ENCODE data around the gene TSPAN18.

TSPAN18 gene

DNA sequence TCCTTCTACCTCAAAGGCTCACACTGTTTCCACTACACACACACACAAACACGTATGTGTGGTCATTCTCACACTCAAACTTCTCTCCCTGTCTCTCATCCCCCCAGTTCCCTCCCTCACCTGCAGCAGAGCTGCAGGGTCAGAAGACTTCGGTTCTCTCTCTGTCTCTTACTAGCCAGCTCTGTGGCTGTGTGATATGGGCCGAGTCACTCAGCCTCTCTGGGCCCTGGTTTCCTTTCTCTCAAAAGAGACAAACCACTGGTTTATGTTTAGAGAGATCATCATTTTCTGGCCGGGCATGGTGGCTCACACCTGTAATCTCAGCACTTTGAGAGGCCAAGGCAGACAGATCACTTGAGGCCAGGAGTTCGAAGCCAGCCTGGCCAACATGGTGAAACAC lies 21.1 kb downstream of the TSPAN18 start:
- ChIA-PET CTCF (interaction anchor here (0.6 to 0.9 kb wide), 3 partner anchors 18 to 940 kb away, joined by 3 read pairs; no protein-coding TSS in a partner anchor), POLR2A (no interaction called here)
- Histone ChIP-seq H3K9me3 (ENCODE audit: control insufficient read depth, insufficient read depth, low read depth, low read length) (no peaks in the 10 kb centered on the region), H3K36me3 (ENCODE audit: control insufficient read depth in 2 of 2, insufficient read depth in 1 of 2, low read length in 2 of 2) (no peaks in the 10 kb centered on the region), H3K27ac (ENCODE audit: extremely low read depth, low read depth, low read length) (no peak overlapping the region), H3K4me1 (ENCODE audit: control insufficient read depth, insufficient read depth, low read length) (no peaks in the 10 kb centered on the region), H3K4me3 (ENCODE audit: low read depth, low read length) (no peak overlapping the region)
- TF ChIP-seq ZNF114 (tag by site-specific recombination; IDR thresholded peaks at IDR 0.05) (no peak), KLF1 (tag by site-specific recombination; IDR thresholded peaks at IDR 0.05) (no peak), GLI2 (tag by site-specific recombination; IDR thresholded peaks at IDR 0.05; ENCODE audit: borderline replicate concordance, low read depth) (no peak), ZNF391 (tag by site-specific recombination; IDR thresholded peaks at IDR 0.05; ENCODE audit: borderline replicate concordance, low read depth) (no peak), ZNF660 (tag by site-specific recombination; IDR thresholded peaks at IDR 0.05) (no peak), ZFP69B (tag by site-specific recombination; IDR thresholded peaks at IDR 0.05) (no peak), ZNF677 (tag by site-specific recombination; IDR thresholded peaks at IDR 0.05) (no peak), MYNN (tag by site-specific recombination; IDR thresholded peaks at IDR 0.05; ENCODE audit: borderline replicate concordance) (no peak), ZNF19 (tag by site-specific recombination; IDR thresholded peaks at IDR 0.05; ENCODE audit: low read depth) (no peak), ZFHX2 (tag by site-specific recombination; conservative IDR thresholded peaks at IDR 0.05) (no peak), ZNF223 (tag by site-specific recombination; IDR thresholded peaks at IDR 0.05) (no peak), ZFP37 (tag by site-specific recombination; IDR thresholded peaks at IDR 0.05) (no peak)
- TF ChIP-seq, protein P1, sequence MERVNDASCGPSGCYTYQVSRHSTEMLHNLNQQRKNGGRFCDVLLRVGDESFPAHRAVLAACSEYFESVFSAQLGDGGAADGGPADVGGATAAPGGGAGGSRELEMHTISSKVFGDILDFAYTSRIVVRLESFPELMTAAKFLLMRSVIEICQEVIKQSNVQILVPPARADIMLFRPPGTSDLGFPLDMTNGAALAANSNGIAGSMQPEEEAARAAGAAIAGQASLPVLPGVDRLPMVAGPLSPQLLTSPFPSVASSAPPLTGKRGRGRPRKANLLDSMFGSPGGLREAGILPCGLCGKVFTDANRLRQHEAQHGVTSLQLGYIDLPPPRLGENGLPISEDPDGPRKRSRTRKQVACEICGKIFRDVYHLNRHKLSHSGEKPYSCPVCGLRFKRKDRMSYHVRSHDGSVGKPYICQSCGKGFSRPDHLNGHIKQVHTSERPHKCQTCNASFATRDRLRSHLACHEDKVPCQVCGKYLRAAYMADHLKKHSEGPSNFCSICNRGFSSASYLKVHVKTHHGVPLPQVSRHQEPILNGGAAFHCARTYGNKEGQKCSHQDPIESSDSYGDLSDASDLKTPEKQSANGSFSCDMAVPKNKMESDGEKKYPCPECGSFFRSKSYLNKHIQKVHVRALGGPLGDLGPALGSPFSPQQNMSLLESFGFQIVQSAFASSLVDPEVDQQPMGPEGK (tag by site-specific recombination; IDR thresholded peaks at IDR 0.05) = no peak
- TF ChIP-seq, protein P2, sequence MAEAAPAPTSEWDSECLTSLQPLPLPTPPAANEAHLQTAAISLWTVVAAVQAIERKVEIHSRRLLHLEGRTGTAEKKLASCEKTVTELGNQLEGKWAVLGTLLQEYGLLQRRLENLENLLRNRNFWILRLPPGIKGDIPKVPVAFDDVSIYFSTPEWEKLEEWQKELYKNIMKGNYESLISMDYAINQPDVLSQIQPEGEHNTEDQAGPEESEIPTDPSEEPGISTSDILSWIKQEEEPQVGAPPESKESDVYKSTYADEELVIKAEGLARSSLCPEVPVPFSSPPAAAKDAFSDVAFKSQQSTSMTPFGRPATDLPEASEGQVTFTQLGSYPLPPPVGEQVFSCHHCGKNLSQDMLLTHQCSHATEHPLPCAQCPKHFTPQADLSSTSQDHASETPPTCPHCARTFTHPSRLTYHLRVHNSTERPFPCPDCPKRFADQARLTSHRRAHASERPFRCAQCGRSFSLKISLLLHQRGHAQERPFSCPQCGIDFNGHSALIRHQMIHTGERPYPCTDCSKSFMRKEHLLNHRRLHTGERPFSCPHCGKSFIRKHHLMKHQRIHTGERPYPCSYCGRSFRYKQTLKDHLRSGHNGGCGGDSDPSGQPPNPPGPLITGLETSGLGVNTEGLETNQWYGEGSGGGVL (tag by site-specific recombination; IDR thresholded peaks at IDR 0.05) = no peak
- TF ChIP-seq, protein P3, sequence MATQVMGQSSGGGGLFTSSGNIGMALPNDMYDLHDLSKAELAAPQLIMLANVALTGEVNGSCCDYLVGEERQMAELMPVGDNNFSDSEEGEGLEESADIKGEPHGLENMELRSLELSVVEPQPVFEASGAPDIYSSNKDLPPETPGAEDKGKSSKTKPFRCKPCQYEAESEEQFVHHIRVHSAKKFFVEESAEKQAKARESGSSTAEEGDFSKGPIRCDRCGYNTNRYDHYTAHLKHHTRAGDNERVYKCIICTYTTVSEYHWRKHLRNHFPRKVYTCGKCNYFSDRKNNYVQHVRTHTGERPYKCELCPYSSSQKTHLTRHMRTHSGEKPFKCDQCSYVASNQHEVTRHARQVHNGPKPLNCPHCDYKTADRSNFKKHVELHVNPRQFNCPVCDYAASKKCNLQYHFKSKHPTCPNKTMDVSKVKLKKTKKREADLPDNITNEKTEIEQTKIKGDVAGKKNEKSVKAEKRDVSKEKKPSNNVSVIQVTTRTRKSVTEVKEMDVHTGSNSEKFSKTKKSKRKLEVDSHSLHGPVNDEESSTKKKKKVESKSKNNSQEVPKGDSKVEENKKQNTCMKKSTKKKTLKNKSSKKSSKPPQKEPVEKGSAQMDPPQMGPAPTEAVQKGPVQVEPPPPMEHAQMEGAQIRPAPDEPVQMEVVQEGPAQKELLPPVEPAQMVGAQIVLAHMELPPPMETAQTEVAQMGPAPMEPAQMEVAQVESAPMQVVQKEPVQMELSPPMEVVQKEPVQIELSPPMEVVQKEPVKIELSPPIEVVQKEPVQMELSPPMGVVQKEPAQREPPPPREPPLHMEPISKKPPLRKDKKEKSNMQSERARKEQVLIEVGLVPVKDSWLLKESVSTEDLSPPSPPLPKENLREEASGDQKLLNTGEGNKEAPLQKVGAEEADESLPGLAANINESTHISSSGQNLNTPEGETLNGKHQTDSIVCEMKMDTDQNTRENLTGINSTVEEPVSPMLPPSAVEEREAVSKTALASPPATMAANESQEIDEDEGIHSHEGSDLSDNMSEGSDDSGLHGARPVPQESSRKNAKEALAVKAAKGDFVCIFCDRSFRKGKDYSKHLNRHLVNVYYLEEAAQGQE (tag by site-specific recombination; IDR thresholded peaks at IDR 0.05) = no peak

DNA sequence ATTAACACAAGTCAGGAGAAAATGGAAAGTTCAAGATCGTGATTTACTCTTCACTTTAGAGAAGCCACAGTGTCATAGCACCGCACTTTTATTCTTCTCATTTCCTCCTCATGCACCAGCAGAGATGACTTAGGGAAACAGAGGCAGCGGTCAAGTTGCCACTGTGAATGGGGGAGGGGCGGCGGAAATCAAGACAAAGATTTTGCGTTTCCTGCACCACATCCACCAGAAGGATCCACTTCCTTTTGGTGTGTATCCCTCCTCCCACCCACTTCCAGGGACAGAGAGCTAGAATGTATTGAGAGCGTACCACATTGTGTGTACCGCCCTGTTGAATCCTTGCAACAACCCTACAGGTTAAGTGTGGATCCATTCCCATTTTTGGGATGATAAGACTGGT lies 21.8 kb downstream of the TSPAN18 start:
- H3K27ac ChIP-seq (ENCODE audit: extremely low read depth, low read depth, low read length) = no peak overlapping the region
- POLR2A ChIA-PET = no interaction called here
- TF ChIP-seq KLF9 (tag by site-specific recombination; IDR thresholded peaks at IDR 0.05; ENCODE audit: low read depth) (no peak), ZNF548 (tag by site-specific recombination; IDR thresholded peaks at IDR 0.05) (no peak), WT1 (tag by site-specific recombination; IDR thresholded peaks at IDR 0.05) (no peak), ZNF626 (tag by site-specific recombination; IDR thresholded peaks at IDR 0.05) (no peak), ZNF132 (tag by site-specific recombination; IDR thresholded peaks at IDR 0.05; ENCODE audit: borderline replicate concordance) (no peak), ZNF658 (tag by site-specific recombination; IDR thresholded peaks at IDR 0.05) (no peak), SP7 (tag by site-specific recombination; IDR thresholded peaks at IDR 0.05) (no peak)
- TF ChIP-seq, protein P4, sequence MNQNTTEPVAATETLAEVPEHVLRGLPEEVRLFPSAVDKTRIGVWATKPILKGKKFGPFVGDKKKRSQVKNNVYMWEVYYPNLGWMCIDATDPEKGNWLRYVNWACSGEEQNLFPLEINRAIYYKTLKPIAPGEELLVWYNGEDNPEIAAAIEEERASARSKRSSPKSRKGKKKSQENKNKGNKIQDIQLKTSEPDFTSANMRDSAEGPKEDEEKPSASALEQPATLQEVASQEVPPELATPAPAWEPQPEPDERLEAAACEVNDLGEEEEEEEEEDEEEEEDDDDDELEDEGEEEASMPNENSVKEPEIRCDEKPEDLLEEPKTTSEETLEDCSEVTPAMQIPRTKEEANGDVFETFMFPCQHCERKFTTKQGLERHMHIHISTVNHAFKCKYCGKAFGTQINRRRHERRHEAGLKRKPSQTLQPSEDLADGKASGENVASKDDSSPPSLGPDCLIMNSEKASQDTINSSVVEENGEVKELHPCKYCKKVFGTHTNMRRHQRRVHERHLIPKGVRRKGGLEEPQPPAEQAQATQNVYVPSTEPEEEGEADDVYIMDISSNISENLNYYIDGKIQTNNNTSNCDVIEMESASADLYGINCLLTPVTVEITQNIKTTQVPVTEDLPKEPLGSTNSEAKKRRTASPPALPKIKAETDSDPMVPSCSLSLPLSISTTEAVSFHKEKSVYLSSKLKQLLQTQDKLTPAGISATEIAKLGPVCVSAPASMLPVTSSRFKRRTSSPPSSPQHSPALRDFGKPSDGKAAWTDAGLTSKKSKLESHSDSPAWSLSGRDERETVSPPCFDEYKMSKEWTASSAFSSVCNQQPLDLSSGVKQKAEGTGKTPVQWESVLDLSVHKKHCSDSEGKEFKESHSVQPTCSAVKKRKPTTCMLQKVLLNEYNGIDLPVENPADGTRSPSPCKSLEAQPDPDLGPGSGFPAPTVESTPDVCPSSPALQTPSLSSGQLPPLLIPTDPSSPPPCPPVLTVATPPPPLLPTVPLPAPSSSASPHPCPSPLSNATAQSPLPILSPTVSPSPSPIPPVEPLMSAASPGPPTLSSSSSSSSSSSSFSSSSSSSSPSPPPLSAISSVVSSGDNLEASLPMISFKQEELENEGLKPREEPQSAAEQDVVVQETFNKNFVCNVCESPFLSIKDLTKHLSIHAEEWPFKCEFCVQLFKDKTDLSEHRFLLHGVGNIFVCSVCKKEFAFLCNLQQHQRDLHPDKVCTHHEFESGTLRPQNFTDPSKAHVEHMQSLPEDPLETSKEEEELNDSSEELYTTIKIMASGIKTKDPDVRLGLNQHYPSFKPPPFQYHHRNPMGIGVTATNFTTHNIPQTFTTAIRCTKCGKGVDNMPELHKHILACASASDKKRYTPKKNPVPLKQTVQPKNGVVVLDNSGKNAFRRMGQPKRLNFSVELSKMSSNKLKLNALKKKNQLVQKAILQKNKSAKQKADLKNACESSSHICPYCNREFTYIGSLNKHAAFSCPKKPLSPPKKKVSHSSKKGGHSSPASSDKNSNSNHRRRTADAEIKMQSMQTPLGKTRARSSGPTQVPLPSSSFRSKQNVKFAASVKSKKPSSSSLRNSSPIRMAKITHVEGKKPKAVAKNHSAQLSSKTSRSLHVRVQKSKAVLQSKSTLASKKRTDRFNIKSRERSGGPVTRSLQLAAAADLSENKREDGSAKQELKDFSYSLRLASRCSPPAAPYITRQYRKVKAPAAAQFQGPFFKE (tag by site-specific recombination; IDR thresholded peaks at IDR 0.05; ENCODE audit: borderline replicate concordance) = no peak

More for the DNA sequence above, 21.8 kb downstream of the TSPAN18 start:
- CTCF ChIA-PET = interaction anchor here (0.7 to 0.9 kb wide), 3 partner anchors 19 to 151 kb away, joined by 3 read pairs; no protein-coding TSS in a partner anchor
- no peaks in the 10 kb centered on the region for H3K4me1 ChIP-seq (ENCODE audit: control insufficient read depth, insufficient read depth, low read length)
- no peaks in the 10 kb centered on the region for H3K9me3 ChIP-seq (ENCODE audit: control insufficient read depth, insufficient read depth, low read depth, low read length)
- no peak overlapping the region for H3K4me3 ChIP-seq (ENCODE audit: low read depth, low read length)
- H3K36me3 ChIP-seq (ENCODE audit: control insufficient read depth in 2 of 2, insufficient read depth in 1 of 2, low read length in 2 of 2) = no peaks in the 10 kb centered on the region
